HG03066 (cell line): ENCODE measurements around the gene RILPL1.
"Not testable (repeated sequence)": the region's sequence is repeated elsewhere in the genome, so short reads cannot be mapped to it uniquely, and the experiment has no call there.

ENCODE experiments used
- ATAC-seq: cut with Tn5 transposase; IDR thresholded peaks from one replicate; pipeline ENCODE4 v1.9.1; 2021; ENCODE audit warnings: low read depth; ENCODE audit not compliant: unreplicated experiment

RILPL1 gene

GRCh38 chr12:123435636-123436016, 97.9 kb downstream of the RILPL1 start:
- no peak for ATAC-seq

GRCh38 chr12:123433615-123434014, 99.9 kb downstream of the RILPL1 start:
- no peak for ATAC-seq

- ATAC-seq: not testable (repeated sequence)
Measured at GRCh38 chr12:123431951-123432817, 101.3 kb downstream of the RILPL1 start.

GRCh38 chr12:123429101-123429500, 104.4 kb downstream of the RILPL1 start:
- ATAC-seq: not testable (repeated sequence)

- no peak for ATAC-seq
Measured at GRCh38 chr12:123428591-123428990, 104.9 kb downstream of the RILPL1 start.

GRCh38 chr12:123427036-123427769, 106.3 kb downstream of the RILPL1 start:
- peak; percentile 82 for ATAC-seq

- no peak for ATAC-seq
Measured at GRCh38 chr12:123421314-123421713, 112.2 kb downstream of the RILPL1 start.
